GM19324 (cell line): Measurements from ENCODE around the gene SNRPN.
"Not testable (repeated sequence)": the region's sequence is repeated elsewhere in the genome, so short reads cannot be mapped to it uniquely, and the experiment has no call there.

Experiments
- ATAC-seq: cut with Tn5 transposase; IDR thresholded peaks from one replicate; pipeline ENCODE4 v1.9.1; 2021; ENCODE audit warnings: mild to moderate bottlenecking, moderate library complexity; ENCODE audit not compliant: unreplicated experiment, low FRiP score

SNRPN gene

DNA sequence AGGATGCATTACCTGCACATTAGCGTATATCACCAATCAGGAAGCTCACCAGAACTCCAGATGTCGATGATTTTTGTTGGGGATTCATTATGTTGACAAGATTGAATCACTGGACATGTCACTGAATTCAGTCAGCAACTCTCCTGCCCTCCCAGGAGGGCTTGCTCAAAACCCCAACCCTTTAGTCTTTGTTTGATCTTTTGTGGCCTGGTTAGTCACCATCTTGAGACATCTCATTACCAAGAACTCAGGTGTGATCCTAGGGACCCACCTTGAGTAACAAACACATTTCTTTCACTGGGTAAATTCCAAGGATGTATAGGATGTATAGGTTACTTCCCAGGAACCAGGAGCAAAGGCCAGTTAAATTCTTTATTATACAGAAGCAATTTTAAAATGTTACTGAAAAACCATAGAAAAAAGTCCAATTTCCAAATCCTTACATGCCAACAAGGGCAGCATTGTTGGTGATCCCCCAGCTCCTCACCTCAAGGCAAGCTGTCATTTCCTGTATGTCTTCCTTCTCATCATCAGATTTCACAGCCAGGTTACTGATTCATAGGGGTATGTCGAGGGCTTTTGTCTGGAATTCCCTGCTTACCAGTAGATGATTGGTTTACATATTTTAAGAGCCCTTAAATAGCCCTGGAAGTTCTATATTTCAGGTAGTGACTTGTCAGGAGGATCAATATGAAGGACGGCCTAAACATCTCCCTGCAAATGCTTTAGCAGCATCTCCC is 11.7 kb downstream of the SNRPN start:
- ATAC-seq, result no peak

DNA sequence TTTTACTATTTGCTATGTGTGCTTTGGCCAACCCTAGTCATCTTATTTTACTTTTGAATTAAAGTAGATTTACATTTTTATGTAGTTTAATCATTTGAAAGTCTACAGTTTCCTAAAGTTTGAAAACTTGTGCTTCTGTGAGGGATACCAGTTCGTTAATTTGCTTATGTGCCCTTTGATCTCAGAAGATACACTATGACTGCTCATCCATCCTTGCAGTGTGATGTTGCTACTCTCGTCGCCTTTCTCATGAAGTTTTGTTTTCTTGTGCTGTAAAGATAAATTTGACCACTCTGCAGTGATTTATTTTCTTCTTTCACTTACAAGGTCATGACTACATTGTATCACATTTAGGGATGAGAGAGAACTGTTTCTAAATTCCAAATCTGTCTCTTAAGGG is 16.3 kb downstream of the SNRPN start:
- no peak for ATAC-seq

DNA sequence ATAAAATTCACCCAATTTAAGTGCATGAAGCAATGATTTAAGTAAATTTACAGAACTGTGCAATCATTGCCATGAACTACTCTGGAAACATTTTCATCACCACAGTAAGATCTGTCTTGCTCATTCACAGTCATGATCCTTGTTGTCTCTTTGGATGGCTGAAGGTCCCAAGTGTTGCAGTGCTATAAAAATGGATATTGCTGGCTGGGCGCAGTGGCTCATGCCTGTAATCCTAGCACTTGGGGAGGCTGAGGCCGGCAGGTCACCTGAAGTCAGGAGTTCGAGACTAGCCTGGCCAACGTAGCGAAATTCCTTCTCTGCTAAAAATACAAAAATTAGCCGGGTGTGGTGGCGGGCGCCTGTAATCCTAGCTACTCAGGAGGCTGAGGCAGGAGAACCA is 17.0 kb downstream of the SNRPN start:
- ATAC-seq, result no peak

DNA sequence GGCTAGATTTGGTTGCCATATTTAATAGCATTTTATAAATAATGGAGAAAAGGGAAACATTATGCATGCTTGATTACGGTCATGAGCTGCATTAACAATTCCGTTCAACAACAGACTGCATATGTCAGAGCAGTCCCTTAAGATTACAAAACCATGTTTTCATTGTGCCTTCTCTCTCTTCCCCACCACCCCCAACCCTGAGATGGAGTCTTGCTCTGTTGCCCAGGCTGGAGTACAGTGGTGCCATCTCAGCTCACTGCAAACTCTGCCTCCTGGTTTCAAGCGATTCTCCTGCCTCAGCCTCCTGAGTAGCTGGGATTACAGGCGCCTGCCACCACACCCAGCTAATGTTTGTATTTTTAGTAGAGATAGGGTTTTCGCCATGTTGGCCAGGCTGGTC is 17.9 kb downstream of the SNRPN start:
- ATAC-seq, result not testable (repeated sequence)

DNA sequence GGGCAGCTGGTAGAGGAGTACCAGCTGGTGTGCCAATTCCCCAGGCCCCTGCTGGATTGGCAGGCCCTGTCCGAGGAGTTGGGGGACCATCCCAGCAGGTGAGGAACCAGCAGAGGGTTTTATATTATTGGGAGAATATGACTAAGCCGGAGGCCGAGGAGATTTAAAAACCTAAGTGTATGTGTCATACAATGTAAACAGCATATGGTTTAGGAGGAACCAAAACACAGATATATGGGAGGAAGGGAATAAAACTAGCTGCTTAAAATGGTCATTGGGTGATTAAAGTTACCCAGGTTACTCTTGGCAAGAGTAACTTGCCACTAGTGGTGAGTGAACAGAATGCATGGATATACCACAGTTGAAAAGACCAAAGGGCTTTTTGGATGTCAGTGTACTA is 22.1 kb downstream of the SNRPN start:
- ATAC-seq, result no peak

DNA sequence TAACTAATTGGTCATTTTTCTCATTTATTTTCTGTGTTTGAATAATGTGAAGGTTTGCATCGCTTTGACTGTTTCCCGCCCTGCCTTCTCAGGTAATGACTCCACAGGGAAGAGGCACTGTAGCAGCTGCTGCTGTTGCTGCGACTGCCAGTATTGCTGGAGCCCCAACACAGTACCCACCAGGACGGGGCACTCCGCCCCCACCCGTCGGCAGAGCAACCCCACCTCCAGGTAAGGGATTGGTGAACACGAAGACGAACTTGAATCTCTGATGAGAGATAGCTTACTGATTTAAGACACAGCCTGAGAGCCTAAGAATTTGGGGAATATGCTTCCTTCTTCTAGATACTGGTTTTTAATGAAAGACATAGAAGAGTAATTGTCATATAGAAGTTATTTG is 22.9 kb downstream of the SNRPN start:
- no peak for ATAC-seq

DNA sequence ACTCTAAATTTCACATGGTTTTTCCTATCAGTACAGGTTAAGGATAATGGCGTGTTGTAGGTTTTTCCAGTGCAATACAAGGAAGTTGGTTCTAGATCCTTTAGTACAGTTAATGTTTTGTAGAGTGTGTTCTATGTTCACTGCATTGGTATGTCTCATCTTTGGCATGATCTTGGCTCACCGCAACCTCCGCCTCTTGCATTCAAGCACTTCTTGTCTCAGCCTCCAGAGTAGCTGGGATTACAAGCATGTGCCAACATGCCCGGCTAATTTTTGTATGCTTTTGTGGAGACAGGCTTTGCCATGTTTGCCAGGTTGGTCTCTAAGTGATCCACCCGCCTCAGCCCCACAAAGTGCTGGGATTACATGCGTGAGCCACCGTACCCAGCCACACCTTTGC is 30.4 kb downstream of the SNRPN start:
- ATAC-seq, result no peak

DNA sequence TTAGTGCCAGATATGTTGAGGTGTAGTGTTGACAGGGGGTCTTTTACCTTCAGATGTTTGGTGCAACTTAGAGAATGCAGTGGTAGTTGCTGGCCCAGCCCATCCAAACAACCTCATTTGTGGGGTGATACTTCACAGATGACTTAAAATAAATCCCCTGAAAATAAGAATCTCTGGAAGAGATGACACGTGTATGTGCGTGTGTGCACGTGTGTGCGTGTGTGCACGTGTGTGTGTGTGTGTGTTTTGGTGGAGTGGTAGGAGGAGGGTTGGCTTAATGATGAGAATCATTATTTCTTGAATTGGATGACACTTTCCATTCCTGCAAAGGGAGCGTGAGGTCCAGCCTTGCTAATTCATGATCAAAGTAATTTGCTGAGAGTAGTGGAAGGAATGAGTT is 31.9 kb downstream of the SNRPN start:
- no peak for ATAC-seq

DNA sequence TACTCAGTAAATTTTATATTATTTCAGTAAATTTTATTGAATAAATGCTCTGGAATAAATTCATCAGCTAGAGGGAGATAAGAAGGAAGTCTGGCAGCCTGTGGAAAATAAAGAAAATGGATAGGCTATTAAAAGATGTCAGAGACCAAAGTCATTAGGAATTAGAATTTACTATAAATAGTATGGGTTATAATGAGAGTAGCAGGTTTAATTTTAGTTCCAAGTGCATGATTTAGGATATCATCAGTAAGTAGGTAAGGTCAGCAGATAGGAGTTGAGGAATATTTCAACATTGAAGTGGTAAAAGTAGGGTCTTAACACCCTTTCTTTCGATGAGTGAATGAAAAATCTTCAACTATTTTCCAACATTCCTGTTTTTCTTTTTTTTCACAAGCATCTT is 64.6 kb downstream of the SNRPN start:
- ATAC-seq, result no peak

DNA sequence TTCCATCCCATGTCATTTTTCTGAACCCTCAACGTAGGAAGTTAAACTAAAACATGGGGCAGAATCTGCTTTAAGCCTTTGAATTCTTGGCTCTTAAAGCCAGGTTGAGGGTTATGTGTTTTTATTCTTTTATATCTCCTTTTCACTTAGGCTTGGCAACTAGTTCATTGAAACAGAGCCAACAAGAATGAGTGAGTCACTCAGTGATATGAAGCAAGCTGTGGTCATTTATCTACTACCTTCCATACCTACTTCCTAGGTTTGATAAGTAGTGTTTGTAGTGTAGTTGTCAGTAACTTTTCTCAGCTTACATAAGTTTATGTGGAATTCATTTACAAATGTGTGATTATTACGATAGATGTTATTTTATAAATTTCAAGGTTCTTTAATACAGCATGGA is 67.4 kb downstream of the SNRPN start:
- no peak for ATAC-seq
